ENCODE measurements around the gene ZPLD1.

- no peak for TF ChIP-seq CTCF (IDR thresholded peaks at IDR 0.05)
- TF ChIP-seq POLR2A (IDR thresholded peaks at IDR 0.05) = no peak
Measured at GRCh38 chr3:102419786-102420185, 15.0 kb upstream of the ZPLD1 start.
